H1 (cell line): ENCODE data around the gene ZBTB1.

ENCODE experiments used
- BRCA1 ChIP-seq: IDR thresholded peaks from 2 replicates; pipeline ENCODE4 v1.6.1; 2012; ENCODE audit warnings: low read depth, low read length, improper control_type of control experiment
- CEBPB ChIP-seq: IDR thresholded peaks from 2 replicates; pipeline ENCODE4 v1.6.1; 2012; ENCODE audit warnings: low read depth, low read length
- EP300 ChIP-seq, 2 experiments: IDR thresholded peaks; 1 replicate in 1 of 2; 2 replicates in 1 of 2; pipeline ENCODE4 v1.6.1; 2011 to 2012; ENCODE audit warnings: low read depth in 2 of 2, low read length in 2 of 2, mild to moderate bottlenecking in 2 of 2, borderline replicate concordance in 1 of 2, inconsistent platforms in 1 of 2, moderate library complexity in 1 of 2
- GABPA ChIP-seq: IDR thresholded peaks from 2 replicates; pipeline ENCODE4 v1.6.1; 2011; ENCODE audit warnings: mild to moderate bottlenecking, low read length, moderate library complexity, borderline replicate concordance; ENCODE audit not compliant: insufficient read depth
- HDAC2 ChIP-seq, 2 experiments: fragments of 300-600 bp in 1 of 2; sonication (generic) in 1 of 2; IDR thresholded peaks; 2 replicates each; pipeline ENCODE4 v1.6.1; 2011 to 2012; ENCODE audit warnings: low read depth in 2 of 2, low read length in 2 of 2, mild to moderate bottlenecking in 2 of 2, moderate library complexity in 2 of 2, borderline replicate concordance in 1 of 2, inconsistent platforms in 1 of 2
- KDM4A ChIP-seq: IDR thresholded peaks from one replicate; pipeline ENCODE4 v1.7.1; 2012; ENCODE audit warnings: low read depth, mild to moderate bottlenecking, moderate library complexity, low read length, inconsistent platforms; ENCODE audit not compliant: severe bottlenecking
- POLR2AphosphoS5 ChIP-seq: IDR thresholded peaks from 2 replicates; pipeline ENCODE4 v1.6.1; 2011; ENCODE audit warnings: low read depth, low read length
- SP2 ChIP-seq: IDR thresholded peaks from 2 replicates; pipeline ENCODE4 v1.6.1; 2012; ENCODE audit warnings: mild to moderate bottlenecking, low read length, inconsistent platforms
- YY1 ChIP-seq: IDR thresholded peaks from 2 replicates; pipeline ENCODE4 v1.6.1; 2011; ENCODE audit warnings: low read depth, mild to moderate bottlenecking, low read length
- ZNF274 ChIP-seq: IDR thresholded peaks from 2 replicates; pipeline ENCODE4 v1.7.0; 2012; ENCODE audit warnings: low read length, borderline replicate concordance; ENCODE audit errors: extremely low read depth
- TF ChIP-seq, protein P1 (sequence below), 3 experiments: IDR thresholded peaks; 1 replicate in 2 of 3; 2 replicates in 1 of 3; pipeline versions ENCODE4 v1.5.1 to v1.6.1; 2011; ENCODE audit warnings: low read length in 3 of 3, mild to moderate bottlenecking in 3 of 3, inconsistent platforms in 2 of 3, low read depth in 1 of 3, moderate library complexity in 1 of 3; ENCODE audit not compliant: insufficient read depth in 1 of 3; ENCODE audit errors: control extremely low read depth in 1 of 3

DNA sequence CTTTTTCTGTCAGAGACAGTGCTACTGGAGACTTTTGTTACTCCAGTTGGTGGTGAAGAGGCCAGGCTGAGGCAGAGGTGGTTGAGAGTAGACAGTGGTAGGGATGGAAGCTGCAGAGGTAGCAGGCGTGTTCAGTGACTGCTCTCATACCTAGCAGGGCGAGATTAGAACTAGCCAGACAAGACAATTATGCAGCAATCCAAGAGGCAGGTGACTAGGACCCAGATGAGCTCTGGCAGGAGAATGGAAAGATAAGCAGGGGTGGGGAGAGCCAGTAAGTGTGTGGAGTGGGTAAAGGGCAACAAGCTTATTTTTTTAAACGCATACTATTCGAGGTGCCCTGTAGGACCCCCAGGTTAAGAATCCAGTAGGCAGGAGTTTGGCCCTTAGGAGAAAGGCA lies 50.0 kb downstream of the ZBTB1 start:
- TF ChIP-seq EP300 (IDR thresholded peaks at IDR 0.05; ENCODE audit: borderline replicate concordance in 1 of 2, low read depth in 2 of 2, low read length in 2 of 2) (no peak), ZNF274 (no peak), KDM4A (no peak), CEBPB (no peak), GABPA (no peak), YY1 (no peak), SP2 (no peak), BRCA1 (no peak), HDAC2 (IDR thresholded peaks at IDR 0.05; ENCODE audit: borderline replicate concordance in 1 of 2, low read depth in 2 of 2, low read length in 2 of 2) (no peak), POLR2AphosphoS5 (no peak)
- TF ChIP-seq, protein P1, sequence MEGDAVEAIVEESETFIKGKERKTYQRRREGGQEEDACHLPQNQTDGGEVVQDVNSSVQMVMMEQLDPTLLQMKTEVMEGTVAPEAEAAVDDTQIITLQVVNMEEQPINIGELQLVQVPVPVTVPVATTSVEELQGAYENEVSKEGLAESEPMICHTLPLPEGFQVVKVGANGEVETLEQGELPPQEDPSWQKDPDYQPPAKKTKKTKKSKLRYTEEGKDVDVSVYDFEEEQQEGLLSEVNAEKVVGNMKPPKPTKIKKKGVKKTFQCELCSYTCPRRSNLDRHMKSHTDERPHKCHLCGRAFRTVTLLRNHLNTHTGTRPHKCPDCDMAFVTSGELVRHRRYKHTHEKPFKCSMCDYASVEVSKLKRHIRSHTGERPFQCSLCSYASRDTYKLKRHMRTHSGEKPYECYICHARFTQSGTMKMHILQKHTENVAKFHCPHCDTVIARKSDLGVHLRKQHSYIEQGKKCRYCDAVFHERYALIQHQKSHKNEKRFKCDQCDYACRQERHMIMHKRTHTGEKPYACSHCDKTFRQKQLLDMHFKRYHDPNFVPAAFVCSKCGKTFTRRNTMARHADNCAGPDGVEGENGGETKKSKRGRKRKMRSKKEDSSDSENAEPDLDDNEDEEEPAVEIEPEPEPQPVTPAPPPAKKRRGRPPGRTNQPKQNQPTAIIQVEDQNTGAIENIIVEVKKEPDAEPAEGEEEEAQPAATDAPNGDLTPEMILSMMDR (IDR thresholded peaks at IDR 0.05; ENCODE audit: control extremely low read depth in 1 of 3, insufficient read depth in 1 of 3, low read depth in 1 of 3, low read length in 3 of 3), result no peak
